ENCODE results near the gene CYB5R2.

The CYB5R2 gene

DNA sequence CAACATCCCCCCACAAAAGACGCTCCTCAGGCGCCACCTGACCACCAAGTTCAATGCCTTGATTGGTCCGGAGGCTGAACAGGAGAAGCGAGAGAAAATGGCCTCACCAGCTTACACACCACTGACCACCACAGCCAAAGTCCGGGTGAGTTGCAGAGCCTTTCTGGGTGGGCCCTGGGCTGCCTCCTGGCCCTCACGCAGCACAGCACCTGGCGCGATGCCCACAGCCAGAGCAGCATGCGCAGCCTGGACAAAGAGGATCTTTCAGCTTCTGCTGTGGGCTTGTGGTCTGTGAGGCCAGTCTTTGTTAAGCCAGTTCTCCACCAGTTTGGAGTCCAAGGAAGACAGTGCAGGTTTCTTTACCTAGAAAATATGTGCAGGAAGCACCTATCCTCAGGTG, 21.6 kb downstream of the CYB5R2 start:
- no peaks in the 10 kb centered on the region for H3K9me3 ChIP-seq (ENCODE audit: control extremely low read depth in 1 of 5, control insufficient read depth in 4 of 5, insufficient read depth in 2 of 5, low read depth in 1 of 5, low read length in 4 of 5)
- no peaks in the 10 kb centered on the region for H3K36me3 ChIP-seq (ENCODE audit: control insufficient read depth in 4 of 4, insufficient read depth in 4 of 4, low read length in 3 of 4)
- 98% methylated on average over 6 of the region's 9 CpGs for WGBS (ENCODE audit: insufficient coverage)
- ChIA-PET POLR2A (no interaction called here), CTCF (interaction anchor here (1.1 to 1.8 kb wide), 3 partner anchors 9 to 144 kb away, joined by 3 to 5 read pairs (median 3); no protein-coding TSS in a partner anchor)
- DNase-seq = no peak
- H3K27ac ChIP-seq (ENCODE audit: insufficient read depth in 1 of 2, low read depth in 1 of 2, low read length in 2 of 2, poor library complexity in 1 of 2, severe bottlenecking in 2 of 2) = no peak overlapping the region
- H3K4me1 ChIP-seq (ENCODE audit: control extremely low read depth in 1 of 4, control insufficient read depth in 4 of 4, insufficient read depth in 4 of 4, low read length in 3 of 4) = peaks cover 0 to 12% (median 5%) of the 10 kb centered on the region in 4 experiments
- no peak overlapping the region for H3K4me3 ChIP-seq (ENCODE audit: control insufficient read depth in 1 of 7, extremely low read depth in 1 of 7, insufficient read depth in 4 of 7, low read depth in 2 of 7, low read length in 6 of 7)
- peaks cover 0 to 73% (median 17%) of the 10 kb centered on the region in 5 experiments for H3K27me3 ChIP-seq (replicated peaks in 2 of 5; ENCODE audit: control insufficient read depth in 4 of 5, insufficient read depth in 5 of 5, low read length in 4 of 5)

DNA sequence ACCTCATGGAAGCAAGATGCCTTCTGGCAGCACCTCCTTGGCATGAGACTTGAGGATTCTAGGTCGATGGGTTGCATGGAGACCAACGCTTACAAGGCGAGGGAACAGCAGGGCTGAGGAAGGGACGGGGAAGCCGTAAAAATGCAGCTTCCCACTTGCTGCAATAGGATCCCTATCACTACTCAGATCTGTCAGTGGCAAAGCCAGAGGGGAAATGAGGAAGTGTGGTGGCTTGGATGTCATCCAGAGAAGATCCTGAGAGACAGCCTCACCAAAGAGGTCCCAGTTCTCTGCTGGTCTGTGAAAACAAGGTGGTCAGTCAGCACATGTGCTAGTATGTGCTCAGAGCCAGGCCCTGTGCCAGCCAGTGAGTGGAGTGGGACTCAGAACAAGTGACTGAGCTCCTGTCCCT, 22.2 kb downstream of the CYB5R2 start:
- 0% methylated on average over 3 of the region's 5 CpGs for WGBS (ENCODE audit: insufficient coverage)
- Histone ChIP-seq H3K4me3 (ENCODE audit: control insufficient read depth in 1 of 7, extremely low read depth in 1 of 7, insufficient read depth in 4 of 7, low read depth in 2 of 7, low read length in 6 of 7) (no peak overlapping the region), H3K27ac (ENCODE audit: insufficient read depth in 1 of 2, low read depth in 1 of 2, low read length in 2 of 2, poor library complexity in 1 of 2, severe bottlenecking in 2 of 2) (no peak overlapping the region), H3K36me3 (ENCODE audit: control insufficient read depth in 4 of 4, insufficient read depth in 4 of 4, low read length in 3 of 4) (no peaks in the 10 kb centered on the region), H3K27me3 (replicated peaks in 2 of 5; ENCODE audit: control insufficient read depth in 4 of 5, insufficient read depth in 5 of 5, low read length in 4 of 5) (peaks cover 0 to 71% (median 17%) of the 10 kb centered on the region in 5 experiments), H3K9me3 (ENCODE audit: control extremely low read depth in 1 of 5, control insufficient read depth in 4 of 5, insufficient read depth in 2 of 5, low read depth in 1 of 5, low read length in 4 of 5) (no peaks in the 10 kb centered on the region), H3K4me1 (ENCODE audit: control extremely low read depth in 1 of 4, control insufficient read depth in 4 of 4, insufficient read depth in 4 of 4, low read length in 3 of 4) (peaks cover 0 to 12% (median 5%) of the 10 kb centered on the region in 4 experiments)
- peak; percentile 47 to 64 (median 60) for DNase-seq
- ChIA-PET CTCF (interaction anchor here (1.1 to 1.4 kb wide), 2 partner anchors 12 to 143 kb away, joined by 3 read pairs; no protein-coding TSS in a partner anchor), POLR2A (no interaction called here)

DNA sequence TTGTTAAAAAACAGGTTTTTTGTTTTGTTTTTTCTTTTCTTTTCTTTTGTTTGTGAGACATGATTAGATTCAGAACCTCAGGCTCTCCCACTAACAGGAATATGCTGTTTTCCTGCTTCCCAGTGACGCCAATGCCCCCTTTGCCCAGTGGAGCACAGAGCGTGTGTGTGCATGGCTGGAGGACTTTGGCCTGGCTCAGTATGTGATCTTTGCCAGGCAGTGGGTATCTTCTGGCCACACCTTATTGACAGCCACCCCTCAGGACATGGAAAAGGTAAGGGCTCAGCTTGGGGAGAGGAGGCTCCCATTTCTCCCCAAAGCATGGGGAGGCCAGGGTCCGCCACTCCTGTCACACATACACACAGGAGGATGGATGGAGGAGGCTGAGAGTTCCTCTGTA, 25.0 kb downstream of the CYB5R2 start:
- H3K9me3 ChIP-seq (ENCODE audit: control extremely low read depth in 1 of 5, control insufficient read depth in 4 of 5, insufficient read depth in 2 of 5, low read depth in 1 of 5, low read length in 4 of 5) = no peaks in the 10 kb centered on the region
- peaks cover 0 to 12% (median 5%) of the 10 kb centered on the region in 4 experiments for H3K4me1 ChIP-seq (ENCODE audit: control extremely low read depth in 1 of 4, control insufficient read depth in 4 of 4, insufficient read depth in 4 of 4, low read length in 3 of 4)
- H3K4me3 ChIP-seq (ENCODE audit: control insufficient read depth in 1 of 7, extremely low read depth in 1 of 7, insufficient read depth in 4 of 7, low read depth in 2 of 7, low read length in 6 of 7) = no peak overlapping the region
- no peak overlapping the region for H3K27ac ChIP-seq (ENCODE audit: insufficient read depth in 1 of 2, low read depth in 1 of 2, low read length in 2 of 2, poor library complexity in 1 of 2, severe bottlenecking in 2 of 2)
- H3K27me3 ChIP-seq (replicated peaks in 2 of 5; ENCODE audit: control insufficient read depth in 4 of 5, insufficient read depth in 5 of 5, low read length in 4 of 5) = peaks cover 0 to 51% (median 14%) of the 10 kb centered on the region in 5 experiments
- H3K36me3 ChIP-seq (ENCODE audit: control insufficient read depth in 4 of 4, insufficient read depth in 4 of 4, low read length in 3 of 4) = no peaks in the 10 kb centered on the region
- DNase-seq = no peak
- ChIA-PET CTCF (interaction anchor here (0.9 to 1.3 kb wide), 4 partner anchors 9 to 61 kb away, joined by 3 to 5 read pairs (median 3); no protein-coding TSS in a partner anchor), POLR2A (no interaction called here)
- WGBS (ENCODE audit: insufficient coverage) = 100% methylated on average over 2 of the region's 3 CpGs

DNA sequence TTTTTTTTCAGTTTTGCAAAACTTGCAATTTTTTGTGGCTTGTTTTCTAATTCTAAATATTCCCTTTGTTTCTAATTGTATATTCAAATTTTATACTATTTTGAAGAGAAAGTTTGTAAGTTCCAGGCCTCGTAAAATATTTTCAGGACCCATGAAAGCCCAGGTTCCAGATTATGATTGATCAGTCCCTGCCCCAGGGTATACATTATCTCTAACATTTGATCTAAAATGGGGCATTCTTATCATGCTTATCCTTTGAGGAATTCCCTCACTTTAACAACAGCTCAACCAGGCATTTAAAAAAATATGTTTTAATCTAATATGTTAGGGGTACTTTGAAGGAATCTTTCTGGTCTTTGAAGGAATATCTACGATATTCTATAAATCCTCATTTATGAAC, 26.4 kb downstream of the CYB5R2 start:
- no CpG with 5 or more reads among the region's 2 CpGs for WGBS (ENCODE audit: insufficient coverage)
- H3K9me3 ChIP-seq (ENCODE audit: control extremely low read depth in 1 of 5, control insufficient read depth in 4 of 5, insufficient read depth in 2 of 5, low read depth in 1 of 5, low read length in 4 of 5) = no peaks in the 10 kb centered on the region
- no peak overlapping the region for H3K4me3 ChIP-seq (ENCODE audit: control insufficient read depth in 1 of 7, extremely low read depth in 1 of 7, insufficient read depth in 4 of 7, low read depth in 2 of 7, low read length in 6 of 7)
- no peak for DNase-seq
- peaks cover 0 to 12% (median 5%) of the 10 kb centered on the region in 4 experiments for H3K4me1 ChIP-seq (ENCODE audit: control extremely low read depth in 1 of 4, control insufficient read depth in 4 of 4, insufficient read depth in 4 of 4, low read length in 3 of 4)
- H3K36me3 ChIP-seq (ENCODE audit: control insufficient read depth in 4 of 4, insufficient read depth in 4 of 4, low read length in 3 of 4) = peaks cover 0 to 2% (median 0%) of the 10 kb centered on the region in 4 experiments
- CTCF ChIA-PET = interaction anchor here (0.7 kb wide), 1 partner anchor 9 kb away, joined by 3 read pairs; no protein-coding TSS in a partner anchor
- peaks cover 0 to 40% (median 11%) of the 10 kb centered on the region in 5 experiments for H3K27me3 ChIP-seq (replicated peaks in 2 of 5; ENCODE audit: control insufficient read depth in 4 of 5, insufficient read depth in 5 of 5, low read length in 4 of 5)
- POLR2A ChIA-PET = no interaction called here
- H3K27ac ChIP-seq (ENCODE audit: insufficient read depth in 1 of 2, low read depth in 1 of 2, low read length in 2 of 2, poor library complexity in 1 of 2, severe bottlenecking in 2 of 2) = no peak overlapping the region

DNA sequence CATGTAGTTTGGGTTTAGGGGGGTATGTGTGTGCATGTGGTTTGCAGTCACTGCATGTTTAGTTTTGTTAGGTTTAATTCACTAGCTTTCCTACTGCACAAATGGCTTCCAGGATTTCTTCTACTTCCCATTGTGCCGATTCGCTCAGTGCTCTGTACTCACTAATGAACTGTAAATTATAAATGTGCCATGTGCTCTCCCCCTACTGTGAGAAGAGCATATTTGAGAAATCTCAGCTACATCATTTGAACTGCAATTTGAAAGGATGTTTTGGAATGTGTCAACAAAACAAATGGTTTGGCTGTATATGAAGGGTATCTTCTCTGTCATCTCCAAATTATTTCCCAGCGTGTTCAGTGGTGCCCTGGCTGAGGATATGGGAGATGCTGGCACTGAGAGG, 28.1 kb downstream of the CYB5R2 start:
- Histone ChIP-seq H3K4me1 (ENCODE audit: control extremely low read depth in 1 of 4, control insufficient read depth in 4 of 4, insufficient read depth in 4 of 4, low read length in 3 of 4) (no peaks in the 10 kb centered on the region), H3K36me3 (ENCODE audit: control insufficient read depth in 4 of 4, insufficient read depth in 4 of 4, low read length in 3 of 4) (peaks cover 0 to 4% (median 0%) of the 10 kb centered on the region in 4 experiments), H3K27me3 (replicated peaks in 2 of 5; ENCODE audit: control insufficient read depth in 4 of 5, insufficient read depth in 5 of 5, low read length in 4 of 5) (peaks cover 0 to 36% (median 10%) of the 10 kb centered on the region in 5 experiments), H3K27ac (ENCODE audit: insufficient read depth in 1 of 2, low read depth in 1 of 2, low read length in 2 of 2, poor library complexity in 1 of 2, severe bottlenecking in 2 of 2) (no peak overlapping the region), H3K9me3 (ENCODE audit: control extremely low read depth in 1 of 5, control insufficient read depth in 4 of 5, insufficient read depth in 2 of 5, low read depth in 1 of 5, low read length in 4 of 5) (no peaks in the 10 kb centered on the region), H3K4me3 (ENCODE audit: control insufficient read depth in 1 of 7, extremely low read depth in 1 of 7, insufficient read depth in 4 of 7, low read depth in 2 of 7, low read length in 6 of 7) (no peak overlapping the region)
- POLR2A ChIA-PET = no interaction called here
- no peak for DNase-seq
- whole genome bisulfite sequencing (ENCODE audit: insufficient coverage) = 100% methylated on average over 1 of the region's 3 CpGs
- CTCF ChIA-PET = interaction anchor here (1.1 kb wide), 1 partner anchor 9 kb away, joined by 3 read pairs; no protein-coding TSS in a partner anchor

DNA sequence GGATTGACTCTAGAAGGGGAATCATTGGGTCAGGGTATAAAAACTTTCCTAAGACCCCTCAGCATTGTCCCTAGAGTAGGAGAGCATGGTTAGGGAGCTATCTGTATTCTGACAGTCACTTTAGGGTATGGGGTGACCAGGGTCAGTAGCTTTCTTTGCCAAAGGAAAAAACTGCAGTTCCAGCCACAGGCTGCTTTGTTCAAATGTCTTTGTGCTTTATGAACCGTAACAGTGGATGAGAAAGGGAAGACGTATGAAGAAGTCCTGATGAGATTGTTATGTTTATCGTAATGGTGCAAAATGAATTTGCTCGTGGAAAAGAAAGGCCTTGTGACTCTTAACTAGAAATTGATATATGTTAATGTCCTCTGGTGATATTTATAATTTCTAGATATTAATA, 30.0 kb downstream of the CYB5R2 start:
- Histone ChIP-seq H3K9me3 (ENCODE audit: control extremely low read depth in 1 of 5, control insufficient read depth in 4 of 5, insufficient read depth in 2 of 5, low read depth in 1 of 5, low read length in 4 of 5) (no peaks in the 10 kb centered on the region), H3K27me3 (replicated peaks in 2 of 5; ENCODE audit: control insufficient read depth in 4 of 5, insufficient read depth in 5 of 5, low read length in 4 of 5) (peaks cover 0 to 19% (median 6%) of the 10 kb centered on the region in 5 experiments), H3K27ac (ENCODE audit: insufficient read depth in 1 of 2, low read depth in 1 of 2, low read length in 2 of 2, poor library complexity in 1 of 2, severe bottlenecking in 2 of 2) (no peak overlapping the region), H3K4me3 (ENCODE audit: control insufficient read depth in 1 of 7, extremely low read depth in 1 of 7, insufficient read depth in 4 of 7, low read depth in 2 of 7, low read length in 6 of 7) (no peak overlapping the region), H3K4me1 (ENCODE audit: control extremely low read depth in 1 of 4, control insufficient read depth in 4 of 4, insufficient read depth in 4 of 4, low read length in 3 of 4) (no peaks in the 10 kb centered on the region), H3K36me3 (ENCODE audit: control insufficient read depth in 4 of 4, insufficient read depth in 4 of 4, low read length in 3 of 4) (peaks cover 0 to 4% (median 0%) of the 10 kb centered on the region in 4 experiments)
- CTCF ChIA-PET = interaction anchor here (0.7 to 1.6 kb wide), 2 partner anchors 9 to 12 kb away, joined by 3 to 5 read pairs; no protein-coding TSS in a partner anchor
- 100% methylated on average over 3 of the region's 4 CpGs for WGBS (ENCODE audit: insufficient coverage)
- POLR2A ChIA-PET = no interaction called here
- no peak for DNase-seq

DNA sequence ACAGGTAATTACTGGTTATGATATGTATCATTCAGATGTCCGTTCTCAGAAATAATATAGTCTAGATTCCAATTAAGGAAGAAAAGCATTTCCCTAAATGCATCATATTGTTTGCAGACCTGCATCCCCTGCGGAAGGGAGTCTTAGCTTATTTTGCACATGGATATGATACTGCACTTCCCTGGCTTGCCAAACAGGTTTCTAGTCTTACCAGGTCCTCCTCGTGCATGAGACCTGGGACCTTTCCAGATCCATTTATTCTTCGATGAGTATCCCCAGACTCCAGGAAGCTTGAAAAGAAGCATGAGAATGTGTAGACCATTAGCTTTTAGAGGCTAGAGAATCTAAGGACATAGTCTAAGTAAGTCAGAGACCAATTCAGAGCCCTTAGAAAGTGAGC, 30.6 kb downstream of the CYB5R2 start:
- Histone ChIP-seq H3K9me3 (ENCODE audit: control extremely low read depth in 1 of 5, control insufficient read depth in 4 of 5, insufficient read depth in 2 of 5, low read depth in 1 of 5, low read length in 4 of 5) (no peaks in the 10 kb centered on the region), H3K27me3 (replicated peaks in 2 of 5; ENCODE audit: control insufficient read depth in 4 of 5, insufficient read depth in 5 of 5, low read length in 4 of 5) (peaks cover 0 to 16% (median 6%) of the 10 kb centered on the region in 5 experiments), H3K36me3 (ENCODE audit: control insufficient read depth in 4 of 4, insufficient read depth in 4 of 4, low read length in 3 of 4) (peaks cover 0 to 4% (median 0%) of the 10 kb centered on the region in 4 experiments), H3K27ac (ENCODE audit: insufficient read depth in 1 of 2, low read depth in 1 of 2, low read length in 2 of 2, poor library complexity in 1 of 2, severe bottlenecking in 2 of 2) (no peak overlapping the region), H3K4me3 (ENCODE audit: control insufficient read depth in 1 of 7, extremely low read depth in 1 of 7, insufficient read depth in 4 of 7, low read depth in 2 of 7, low read length in 6 of 7) (no peak overlapping the region), H3K4me1 (ENCODE audit: control extremely low read depth in 1 of 4, control insufficient read depth in 4 of 4, insufficient read depth in 4 of 4, low read length in 3 of 4) (no peaks in the 10 kb centered on the region)
- WGBS (ENCODE audit: insufficient coverage) = 89% methylated on average over 3 of the region's 4 CpGs
- no peak for DNase-seq
- CTCF ChIA-PET = interaction anchor here (0.7 to 1.6 kb wide), 2 partner anchors 10 to 13 kb away, joined by 3 to 5 read pairs; no protein-coding TSS in a partner anchor
- POLR2A ChIA-PET = no interaction called here

Measured in common myeloid progenitor, CD34-positive (primary cell).